HG02642 (cell line): ENCODE data around the gene CRYBA4.
A peak's percentile ranks its signal among the peaks of the same experiment; 100 is the strongest.
"Not testable (repeated sequence)": the region's sequence is repeated elsewhere in the genome, so short reads cannot be mapped to it uniquely, and the experiment has no call there.

Experiments
- ATAC-seq: cut with Tn5 transposase; IDR thresholded peaks from one replicate; pipeline ENCODE4 v1.9.1; 2021; ENCODE audit warnings: mild to moderate bottlenecking; ENCODE audit not compliant: unreplicated experiment, poor library complexity

The CRYBA4 gene

DNA sequence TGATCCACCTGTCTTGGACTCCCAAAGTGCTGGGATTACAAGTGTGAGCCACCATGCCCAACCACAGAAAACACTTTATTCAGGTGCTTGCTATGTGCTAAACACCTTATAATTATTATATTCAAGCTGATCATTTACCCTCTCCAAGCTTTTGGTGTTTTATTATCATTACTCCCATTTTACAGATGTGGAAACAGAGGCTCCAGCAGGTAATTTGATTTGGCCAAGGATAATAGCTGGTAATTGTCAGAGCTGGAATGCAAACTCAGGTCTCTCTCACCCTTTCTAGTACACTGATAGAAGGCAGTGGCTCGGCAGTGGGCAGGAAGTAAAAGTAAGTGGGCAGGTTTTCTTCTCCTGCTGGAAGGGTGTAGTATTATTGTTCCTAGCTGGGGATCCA is 28.0 kb upstream of the CRYBA4 start:
- ATAC-seq = no peak

DNA sequence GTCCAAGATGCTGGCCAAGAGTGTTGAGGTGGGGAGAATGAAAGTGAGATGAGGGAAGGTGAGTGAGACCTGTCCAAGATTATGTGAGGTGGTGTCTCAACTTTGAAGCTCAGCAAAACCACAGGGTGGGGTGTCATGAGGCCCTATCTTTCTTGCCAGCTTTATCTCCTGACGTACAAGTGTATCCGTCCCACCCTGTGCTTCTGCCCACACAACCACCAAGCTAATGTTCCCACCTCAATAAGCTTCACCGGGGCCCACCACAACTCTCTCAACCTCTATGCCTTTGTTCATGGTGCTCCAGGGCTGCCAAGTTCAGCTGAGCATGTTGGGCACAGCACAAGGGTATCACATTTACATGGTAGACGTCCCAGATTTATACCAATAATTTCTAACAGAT is 24.7 kb upstream of the CRYBA4 start:
- ATAC-seq = no peak

DNA sequence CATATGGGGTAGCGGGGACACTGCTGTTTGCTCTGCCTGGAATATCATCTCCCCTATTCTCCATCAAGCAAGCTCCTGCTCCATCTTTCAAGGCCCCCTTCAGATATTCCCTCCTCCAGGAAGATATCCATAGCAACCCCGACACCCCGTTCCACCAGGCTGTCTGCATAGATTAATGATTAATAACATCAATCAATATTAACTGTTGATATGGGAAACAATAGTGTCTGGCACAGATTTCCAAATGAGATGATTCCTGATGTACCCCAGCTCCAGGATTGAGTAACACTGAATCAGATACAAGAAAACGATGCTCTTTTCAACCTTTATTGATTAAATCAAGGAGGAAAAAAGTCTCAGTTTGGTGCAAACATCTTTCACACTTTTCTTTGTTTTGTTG is 24.3 kb upstream of the CRYBA4 start:
- ATAC-seq = no peak

DNA sequence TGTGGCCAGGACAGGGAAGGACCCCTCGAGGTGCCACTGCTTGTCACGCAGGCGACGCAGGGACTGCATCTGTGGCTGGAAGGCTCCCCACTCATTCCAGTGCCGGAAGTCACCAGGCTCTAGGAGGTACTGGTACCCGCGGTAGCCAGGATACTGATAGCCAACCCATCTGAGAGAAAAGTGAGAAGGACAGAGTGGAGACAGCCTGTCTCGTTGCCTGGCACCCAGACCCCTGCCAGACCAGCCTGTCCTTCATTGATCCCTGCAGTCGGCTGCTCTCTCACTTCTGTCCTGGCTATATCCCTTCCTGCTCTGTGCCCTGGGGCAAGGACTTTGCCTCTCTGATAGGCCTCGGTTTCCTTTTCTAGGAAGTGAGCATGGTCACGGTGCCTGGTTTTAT is 22.3 kb upstream of the CRYBA4 start:
- no peak for ATAC-seq

DNA sequence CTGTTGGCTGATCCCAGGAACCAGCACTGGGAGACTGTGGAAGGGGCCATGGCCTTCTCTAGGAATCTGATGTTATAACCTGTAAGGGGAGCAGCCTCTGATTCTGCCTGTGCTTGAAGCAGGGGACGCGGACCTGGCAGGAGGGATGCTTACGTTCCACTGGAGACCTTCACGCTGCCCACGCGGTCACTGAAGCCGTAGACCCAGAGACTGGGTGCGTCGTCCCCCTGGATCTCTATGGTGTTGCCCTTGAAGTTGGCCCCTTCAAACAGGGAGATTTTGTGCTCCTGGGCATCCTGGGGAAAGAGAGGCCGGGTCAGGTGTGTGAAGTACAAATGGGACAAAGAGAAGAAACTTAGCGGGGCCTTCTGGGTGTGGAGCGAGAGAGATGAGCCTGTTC is 20.0 kb upstream of the CRYBA4 start:
- ATAC-seq = no peak

DNA sequence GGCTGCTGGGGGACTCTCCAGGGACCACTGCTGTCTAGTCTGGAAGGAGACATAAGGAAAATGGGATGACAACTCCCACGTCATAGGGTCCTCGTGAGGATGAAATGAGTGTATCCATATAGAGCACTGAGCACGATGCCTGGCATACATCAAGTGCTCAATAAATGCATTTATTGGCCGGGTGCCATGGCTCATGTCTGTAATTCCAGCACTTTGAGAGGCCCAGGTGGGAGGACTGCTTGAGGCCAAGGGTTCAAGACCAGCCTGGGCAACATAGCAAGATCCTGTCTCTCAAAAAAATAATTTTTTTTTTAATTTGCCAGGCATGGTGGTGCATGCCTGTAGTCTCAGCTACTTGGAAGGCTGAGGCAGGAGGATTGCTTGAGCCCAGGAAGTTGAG is 19.6 kb upstream of the CRYBA4 start:
- no peak for ATAC-seq

DNA sequence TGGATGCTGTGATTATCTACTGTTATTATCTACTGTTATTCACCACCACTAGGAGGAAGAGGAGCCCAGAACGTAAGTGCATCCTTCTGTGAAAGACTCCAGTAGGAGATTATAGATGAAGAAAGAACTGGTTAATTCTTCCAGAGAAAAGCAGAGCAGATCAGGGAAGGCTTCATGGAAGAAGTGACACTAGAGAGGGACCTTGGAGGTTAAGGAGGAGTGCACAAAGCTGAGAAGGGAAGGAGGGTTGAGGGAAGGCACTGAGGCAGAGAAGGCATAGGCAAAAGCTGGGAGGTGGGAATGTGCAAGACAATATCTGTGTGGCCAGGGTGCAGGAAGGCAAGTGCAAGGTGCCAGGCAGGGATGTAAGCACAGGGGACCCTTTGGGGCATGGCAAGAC is 17.4 kb upstream of the CRYBA4 start:
- ATAC-seq = no peak

DNA sequence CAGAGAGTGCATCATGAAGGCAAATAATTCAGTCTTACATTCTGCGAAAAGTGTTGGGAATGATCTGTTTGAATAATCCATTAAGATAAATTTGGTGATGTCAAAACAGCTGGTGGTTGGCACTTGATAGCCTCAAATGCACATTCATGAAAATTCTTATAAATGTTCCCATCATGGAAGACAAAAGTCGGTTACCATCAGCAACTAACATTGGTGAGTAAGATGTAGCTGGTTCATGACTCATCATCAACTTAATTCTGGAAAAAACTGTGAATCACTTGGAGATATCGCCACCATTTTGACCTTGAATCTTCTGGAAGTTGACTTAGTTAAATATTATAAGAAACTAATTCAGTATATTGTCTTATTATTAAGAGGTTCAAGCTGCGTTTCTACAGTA is 15.2 kb upstream of the CRYBA4 start:
- no peak for ATAC-seq

DNA sequence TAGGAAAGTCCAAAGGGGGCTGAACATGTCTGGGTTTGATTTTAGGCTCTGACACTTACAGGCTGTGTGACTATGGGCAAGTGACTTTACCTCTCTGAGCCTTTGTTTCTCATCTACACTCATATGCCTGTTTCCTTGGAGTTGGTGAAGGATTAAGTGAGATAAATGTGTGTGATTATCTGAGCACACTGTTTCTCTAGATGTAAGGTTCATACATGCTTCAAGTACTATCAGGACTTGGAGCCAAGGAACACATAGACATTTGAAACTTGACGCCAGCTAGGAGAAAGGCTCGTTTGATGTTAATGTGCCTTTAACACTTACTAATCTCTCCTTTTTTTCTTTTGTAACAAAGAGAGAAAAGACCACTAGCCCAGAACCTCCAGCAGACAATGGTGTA is 13.6 kb upstream of the CRYBA4 start:
- no peak for ATAC-seq

DNA sequence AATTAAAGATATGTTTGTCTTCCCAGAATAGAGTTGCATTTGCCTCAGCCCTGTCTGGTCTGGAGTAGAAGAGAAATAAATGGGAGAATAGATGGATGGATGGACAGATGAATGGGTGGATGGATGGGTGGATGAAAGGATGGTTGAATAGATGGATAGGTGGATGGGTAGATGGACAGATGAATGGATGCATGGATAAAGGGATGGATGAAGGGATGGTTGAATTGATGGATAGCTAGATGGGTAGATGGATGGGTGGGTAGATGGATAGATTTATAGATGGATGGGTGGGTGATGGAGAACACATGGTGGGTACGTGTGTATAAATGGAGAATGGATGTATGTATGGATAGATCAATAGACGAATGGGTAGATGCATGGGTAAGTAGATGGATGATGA is 12.5 kb upstream of the CRYBA4 start:
- no peak for ATAC-seq

DNA sequence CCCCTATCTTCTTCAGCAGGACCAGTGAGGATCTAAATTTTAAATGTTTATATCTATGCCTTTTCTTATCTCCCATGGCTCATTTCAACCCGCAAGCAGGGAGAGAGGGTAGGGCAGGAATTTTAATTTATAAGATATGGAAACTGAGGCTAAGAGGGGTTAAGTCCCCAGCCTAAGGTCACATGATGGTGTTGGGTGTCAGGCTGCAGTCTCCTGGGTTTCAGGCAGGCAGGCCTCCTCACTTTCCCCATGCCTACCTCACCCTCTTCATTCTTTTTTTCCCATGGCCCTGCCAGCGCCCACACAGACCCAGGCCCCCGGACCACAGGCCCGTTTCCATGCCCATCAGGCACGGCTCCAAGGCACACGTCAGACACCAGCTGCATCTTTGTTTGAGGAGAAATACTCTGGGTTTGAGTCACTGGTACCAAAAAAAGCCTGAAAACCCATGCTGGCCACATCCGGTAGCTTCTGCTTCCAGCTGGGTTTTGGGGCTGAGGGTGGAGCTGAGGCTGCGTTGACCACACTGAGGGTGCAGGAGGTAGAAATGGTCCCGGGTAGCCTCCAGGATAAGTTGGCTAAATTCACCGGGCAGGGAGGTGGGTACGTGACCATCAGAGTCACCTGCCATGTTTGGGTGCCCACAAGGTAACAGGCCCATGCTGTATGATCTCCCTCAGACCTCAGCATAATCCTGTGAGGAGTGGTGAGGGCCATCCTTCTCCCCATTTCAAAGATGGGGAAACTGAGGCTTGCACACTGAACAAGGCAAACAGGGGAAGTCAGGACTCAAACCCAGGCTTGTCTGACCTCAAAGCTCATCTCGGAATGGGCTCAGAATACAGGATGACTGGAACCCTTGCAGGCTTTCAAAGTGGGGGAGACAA is 11.4 kb upstream of the CRYBA4 start:
- ATAC-seq = peak; percentile 85

DNA sequence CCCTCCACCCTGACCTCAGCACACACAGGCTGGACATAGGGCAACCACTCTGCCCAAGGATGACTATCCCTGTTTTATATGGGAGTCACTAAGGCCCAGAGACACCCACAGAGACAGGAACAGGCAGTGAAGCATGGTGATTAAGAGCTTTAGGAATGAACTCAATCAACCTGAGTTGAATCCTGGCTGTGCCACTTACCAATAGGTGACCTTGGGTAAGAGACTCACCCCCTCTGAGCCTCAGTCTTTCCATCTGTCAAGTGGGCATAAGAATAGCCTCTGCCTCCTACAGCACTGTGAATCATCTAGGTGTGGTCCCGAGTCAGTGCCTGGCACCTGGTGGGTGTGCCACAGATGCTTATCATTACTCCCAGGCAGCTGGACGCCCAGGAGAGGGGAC is 10.8 kb upstream of the CRYBA4 start:
- ATAC-seq = no peak

DNA sequence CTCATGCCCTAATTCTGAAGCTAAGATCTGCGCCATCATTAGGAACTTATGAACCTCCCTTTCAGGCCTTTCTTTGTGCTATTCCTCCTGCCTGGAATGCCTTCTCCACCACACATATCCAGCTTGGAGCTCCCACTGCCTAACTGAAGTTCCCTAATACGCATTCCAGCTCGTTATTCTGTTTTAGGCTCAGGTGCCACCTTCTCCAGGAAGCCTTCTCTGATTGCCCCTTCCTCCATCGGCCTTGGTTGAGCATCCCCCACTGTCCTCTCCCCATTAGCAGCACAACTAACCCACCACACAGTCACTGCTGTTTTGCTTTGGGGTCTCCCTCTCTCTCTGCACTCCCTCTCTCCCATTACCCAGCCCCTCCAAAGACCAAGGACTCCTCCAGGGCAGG is 9.1 kb upstream of the CRYBA4 start:
- no peak for ATAC-seq

DNA sequence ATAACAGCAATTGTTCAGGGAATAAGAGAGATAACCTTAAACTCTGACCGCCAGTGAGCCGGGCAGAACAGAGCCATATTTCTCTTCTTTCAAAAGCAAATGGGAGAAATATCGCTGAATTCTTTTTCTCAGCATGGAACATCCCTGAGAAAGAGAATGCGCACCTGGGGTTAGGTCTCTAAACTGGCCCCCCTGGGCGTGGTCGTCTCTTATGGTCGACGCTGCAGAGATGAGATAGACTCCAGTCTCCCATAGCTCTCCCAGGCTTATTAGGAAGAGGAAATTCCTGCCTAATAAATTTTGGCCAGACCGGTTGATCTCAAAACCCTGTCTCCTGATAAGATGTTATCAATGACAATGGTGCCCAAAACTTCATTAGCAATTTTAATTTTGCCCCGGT is 8.0 kb upstream of the CRYBA4 start:
- not testable (repeated sequence) for ATAC-seq

DNA sequence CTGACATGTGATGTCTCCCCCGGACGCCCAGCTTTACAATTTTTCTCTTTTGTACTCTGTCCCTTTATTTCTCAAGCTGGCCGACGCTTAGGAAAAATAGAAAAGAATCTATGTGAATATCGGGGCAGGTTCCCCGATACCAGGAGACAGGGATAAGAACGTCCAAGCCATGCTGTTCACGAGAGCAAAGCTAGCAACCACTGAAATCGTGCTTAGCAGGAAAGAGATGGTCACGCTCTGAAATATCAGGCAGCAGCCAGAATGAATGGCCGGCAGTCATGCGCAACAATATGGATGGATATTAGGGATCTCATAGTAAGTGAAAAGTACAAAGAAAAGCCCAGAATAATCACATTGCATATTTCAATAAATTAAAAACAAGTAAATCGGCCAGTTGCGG is 7.4 kb upstream of the CRYBA4 start:
- no peak for ATAC-seq

DNA sequence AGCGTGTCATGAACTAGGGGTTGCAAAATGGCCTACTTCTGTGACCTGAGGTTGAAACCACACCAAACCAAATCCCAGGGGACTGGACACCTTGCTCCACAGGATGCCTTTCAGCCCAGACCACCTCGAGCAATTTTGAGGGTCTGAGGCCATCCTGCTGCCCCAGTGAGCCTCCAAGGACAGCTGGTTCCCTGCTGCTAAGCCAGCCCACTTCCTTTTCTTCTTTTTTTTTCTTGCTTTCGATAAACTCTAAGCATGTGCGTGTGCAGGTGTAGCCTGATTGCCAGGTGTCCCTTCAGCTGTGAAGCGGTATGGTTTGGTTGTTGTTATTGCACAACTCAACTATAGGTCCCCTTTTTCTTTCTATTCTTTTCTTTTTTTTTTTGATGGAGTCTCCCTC is 6.6 kb upstream of the CRYBA4 start:
- ATAC-seq = no peak

DNA sequence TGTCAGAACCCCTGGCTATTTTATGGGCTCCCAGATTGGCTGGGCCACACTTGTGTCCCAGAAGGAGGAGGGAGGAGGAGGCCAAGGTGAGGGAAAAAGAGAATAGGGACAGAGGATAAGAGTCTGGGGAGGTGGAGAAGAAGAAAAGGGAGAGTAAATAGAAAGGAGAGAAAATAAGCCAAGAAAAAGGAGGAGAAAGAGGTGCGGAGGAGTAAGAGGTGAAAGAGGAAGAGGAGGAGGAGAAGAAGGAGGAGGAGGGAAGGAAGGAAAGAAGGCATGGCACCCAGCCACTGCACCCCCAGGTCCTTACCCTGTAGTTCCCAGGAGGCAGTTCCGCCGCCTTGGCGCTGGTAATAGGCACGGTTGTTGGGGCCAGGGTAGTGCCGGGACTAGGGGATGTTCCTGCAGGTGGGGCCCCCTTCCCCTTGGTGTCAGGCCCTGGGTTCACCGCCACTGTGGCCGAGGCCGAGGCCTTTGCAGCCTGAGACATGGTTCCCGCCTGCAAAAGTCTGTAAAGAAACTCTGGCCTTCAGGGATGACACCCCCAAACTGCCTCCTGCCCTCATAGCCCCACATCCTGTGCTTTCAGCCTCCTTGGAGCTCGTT is 5.8 kb upstream of the CRYBA4 start:
- no peak for ATAC-seq

DNA sequence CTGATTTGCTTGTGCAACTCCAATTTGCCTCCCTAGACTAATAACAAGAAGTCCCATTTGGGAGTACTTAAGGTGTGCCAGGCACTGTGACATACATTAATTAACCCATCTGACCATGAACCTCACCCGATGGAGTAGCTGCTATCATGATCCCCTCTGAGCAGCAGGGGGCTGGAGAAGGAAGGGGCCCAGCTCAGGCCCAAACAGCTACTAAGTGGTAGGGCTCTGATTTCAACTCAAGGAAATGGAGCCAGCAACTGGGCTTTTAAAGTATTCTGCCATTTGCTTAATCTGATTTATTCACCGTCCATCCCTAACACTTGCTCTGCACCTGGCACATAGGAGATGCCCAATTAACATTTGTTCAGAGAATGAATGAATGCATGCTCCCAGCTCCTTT is 5.1 kb upstream of the CRYBA4 start:
- ATAC-seq = no peak

DNA sequence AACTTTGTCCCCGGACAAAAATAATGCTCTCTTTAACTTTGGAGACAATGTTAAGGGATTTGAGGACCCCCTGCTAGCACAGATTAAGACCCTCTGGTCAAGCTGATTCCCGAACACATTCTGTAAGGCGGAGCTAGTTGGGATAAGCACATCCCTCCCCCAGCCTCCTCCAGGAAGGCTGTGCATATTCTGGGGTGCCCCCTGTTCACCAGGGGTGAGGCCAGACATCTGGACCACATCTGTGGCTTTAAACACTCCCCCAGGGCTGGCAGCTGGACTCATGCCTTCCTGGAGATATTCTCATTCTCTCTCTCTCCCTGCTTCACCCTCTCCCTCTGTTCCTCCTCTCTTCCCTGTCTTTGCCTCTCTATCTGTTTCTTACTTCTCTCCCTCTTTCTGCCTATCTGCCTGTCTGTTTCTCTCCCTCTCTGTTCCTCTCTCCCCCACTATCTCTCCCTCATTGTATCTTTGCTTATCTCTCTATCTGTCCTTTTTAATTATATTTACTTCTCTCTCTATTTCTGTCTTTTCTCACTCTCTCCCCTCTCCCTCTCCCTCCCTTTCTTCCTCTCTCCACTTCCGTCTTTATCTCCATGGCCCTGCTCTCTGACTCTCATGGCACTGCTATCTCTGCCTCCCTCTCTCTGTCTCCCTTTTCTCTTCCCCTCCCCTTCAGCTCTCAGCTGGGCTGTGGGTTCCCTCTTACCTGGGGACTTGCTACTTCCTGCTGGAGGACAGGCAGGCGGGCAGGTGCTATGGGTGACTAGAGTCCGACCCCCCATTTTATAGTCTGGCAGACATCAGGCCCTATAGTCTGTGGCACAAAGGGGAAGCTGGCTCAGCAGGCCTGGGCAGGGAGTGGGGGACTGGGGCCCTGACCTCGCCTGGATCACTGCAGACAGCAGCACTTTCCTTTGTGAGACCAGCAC is 4.2 kb upstream of the CRYBA4 start, which contains the start of gene CRYBB1:
CRYBB1 (minus strand) TSS at position 757 of the 929 bp plus-strand sequence. CDS start 1,708 bp downstream, outside the sequence.
- no peak for ATAC-seq

DNA sequence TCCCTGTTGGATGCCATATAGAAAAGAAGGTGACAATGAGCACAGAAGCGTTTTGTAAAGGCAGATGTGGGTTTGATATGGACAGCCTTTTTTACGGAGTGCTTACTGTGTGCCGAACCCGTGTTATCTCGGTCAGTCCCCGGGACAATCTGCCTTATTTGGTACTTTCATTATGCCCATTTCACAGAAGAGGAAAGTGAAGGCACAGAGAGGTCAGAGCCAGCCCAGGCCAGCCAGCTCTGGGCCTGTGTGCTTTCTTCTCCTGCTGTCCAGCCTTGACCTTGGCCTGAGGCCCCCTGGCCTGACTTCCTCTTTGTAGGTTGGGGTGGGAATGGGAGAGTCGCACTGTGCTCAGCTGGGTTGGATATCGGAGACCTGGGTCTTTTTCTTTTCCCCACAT is 3.3 kb upstream of the CRYBA4 start:
- ATAC-seq = no peak

DNA sequence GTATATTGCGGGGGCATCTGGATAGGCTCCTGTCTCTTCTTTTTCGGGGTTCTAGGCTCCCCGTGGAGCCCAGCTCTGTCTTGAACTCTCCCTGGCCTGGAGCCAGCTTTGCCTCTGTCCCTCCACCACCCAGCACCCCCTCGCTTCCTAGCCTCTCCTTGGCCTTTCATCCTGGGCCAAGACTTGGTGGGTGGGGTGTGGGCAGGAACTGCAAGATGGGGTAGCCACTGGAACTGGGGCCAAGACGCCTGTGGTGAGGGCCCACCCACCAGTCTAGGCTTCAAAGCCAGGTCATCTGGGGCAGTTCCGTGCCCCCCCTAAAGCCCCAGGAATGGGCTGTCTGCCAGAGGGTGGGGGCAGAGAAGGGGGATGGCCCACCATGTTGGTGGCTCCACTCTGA is 2.3 kb upstream of the CRYBA4 start:
- no peak for ATAC-seq
